HG03039 (cell line): ENCODE measurements around the gene DGKQ.

ENCODE experiments used
- ATAC-seq: cut with Tn5 transposase; IDR thresholded peaks from one replicate; pipeline ENCODE4 v1.9.1; 2021; ENCODE audit warnings: mild to moderate bottlenecking, moderate library complexity; ENCODE audit not compliant: unreplicated experiment

Gene DGKQ

GRCh38 chr4:996997-997374 lies 23.6 kb upstream of the DGKQ start:
- no peak for ATAC-seq

GRCh38 chr4:996030-996996 lies 22.9 kb upstream of the DGKQ start:
- ATAC-seq, result no peak

GRCh38 chr4:995311-996026 lies 22.1 kb upstream of the DGKQ start:
- no peak for ATAC-seq

- no peak for ATAC-seq
These were observed 20.0 kb upstream of the DGKQ start, which contains the start of gene SLC26A1 for GRCh38 chr4:993111-994029. Gene SLC26A1 (minus strand): TSS chr4:993404. CDS start chr4:991703, 1,701 bp downstream.

GRCh38 chr4:992297-993110 lies 19.1 kb upstream of the DGKQ start:
- ATAC-seq, result no peak

- ATAC-seq, result no peak
These were observed 18.3 kb upstream of the DGKQ start for GRCh38 chr4:991451-992296.

- ATAC-seq, result no peak
These were observed 17.5 kb upstream of the DGKQ start for GRCh38 chr4:990746-991367.

- no peak for ATAC-seq
These were observed 16.5 kb upstream of the DGKQ start for GRCh38 chr4:989722-990471.

- ATAC-seq, result no peak
These were observed 15.7 kb upstream of the DGKQ start for GRCh38 chr4:988726-989721.

- no peak for ATAC-seq
These were observed 14.5 kb upstream of the DGKQ start for GRCh38 chr4:987624-988513.

GRCh38 chr4:986879-987623 lies 13.7 kb upstream of the DGKQ start, which contains the start of gene IDUA:
Gene IDUA (plus strand): TSS chr4:987044. CDS start chr4:987085, 41 bp downstream.
- ATAC-seq, result peak; percentile 72

GRCh38 chr4:986428-986878 lies 13.1 kb upstream of the DGKQ start:
- ATAC-seq, result no peak

GRCh38 chr4:985123-985830 lies 11.9 kb upstream of the DGKQ start:
- no peak for ATAC-seq

- no peak for ATAC-seq
These were observed 11.1 kb upstream of the DGKQ start for GRCh38 chr4:984336-985054.
